Right atrium auricular region (tissue), 2 donors: ENCODE results near the gene RSRC1. TPM values are rescaled to one million over a fixed set of nuclear protein-coding genes. Genes with fewer than 3 reads are reported as not detected.

Experiments
- DNase-seq: peaks from one replicate; pipeline ENCODE4 v3.0.0-alpha.2; 2019; ENCODE audit warnings: low spot score
- H3K27ac ChIP-seq, 2 donors: fragments of 200-600 bp; sonication (generic); 1 replicate in 1 of 2; 2 replicates in 1 of 2; pipeline ENCODE4 v1.5.1; 2016 to 2019
- H3K27me3 ChIP-seq, 2 donors: fragments of 200-600 bp; sonication (generic); one replicate each; pipeline versions ENCODE4 v1.5.1 to v1.6.0; 2017 to 2019
- H3K36me3 ChIP-seq: fragments of 200-600 bp; sonication (generic); one replicate; pipeline ENCODE4 v1.5.1; 2016
- H3K4me1 ChIP-seq, 2 donors: fragments of 200-600 bp; sonication (generic); one replicate each; pipeline versions ENCODE4 v1.5.1 to v1.6.0; 2017 to 2019
- H3K4me3 ChIP-seq, 2 donors: fragments of 200-600 bp; sonication (generic); 1 replicate in 1 of 2; 2 replicates in 1 of 2; pipeline ENCODE4 v1.5.1; 2017 to 2019; ENCODE audit warnings: mild to moderate bottlenecking in 1 of 2, moderate library complexity in 1 of 2
- H3K9me3 ChIP-seq, 2 donors: fragments of 200-600 bp; sonication (generic); one replicate each; pipeline ENCODE4 v1.5.1; 2019
- total RNA-seq, 2 donors: library from RNA; depleted of rRNA; stranded (reverse); fragments of >200 nt; gene quantifications; one replicate each; pipeline ENCODE4 v1.1.0, GENCODE V29; 2016
- TF ChIP-seq, protein P1 (sequence below), 2 donors: fragments of 200-600 bp; sonication (generic); IDR thresholded peaks; one replicate each; pipeline ENCODE4 v1.5.1; 2019; ENCODE audit warnings: antibody characterized with exemption in 2 of 2

The RSRC1 gene
- total RNA-seq, 2 donors from 2014 or later, result 24.8 to 42.5 TPM

DNA sequence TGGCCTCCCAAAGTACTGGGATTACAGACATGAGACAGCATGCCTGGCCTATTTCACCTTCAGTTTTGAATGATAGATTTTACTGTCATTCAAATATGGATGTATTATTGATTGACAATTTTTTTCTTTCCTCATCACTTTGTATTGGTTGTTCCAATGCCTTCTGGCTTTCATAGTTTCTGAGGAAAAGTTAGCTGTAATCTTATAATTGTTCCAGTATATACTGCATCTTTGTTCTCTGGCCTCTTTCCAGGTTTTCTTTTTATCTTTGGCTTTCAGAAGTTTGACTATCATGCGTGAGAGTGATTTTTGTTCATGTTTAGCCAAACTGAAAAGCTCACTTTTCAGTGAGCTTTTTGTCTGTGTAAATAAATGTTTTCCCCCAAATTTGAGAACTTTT is 157.1 kb downstream of the RSRC1 start:
- Histone ChIP-seq H3K27ac (no peak overlapping the region), H3K9me3 (peaks cover 0 to 36% of the 10 kb centered on the region in 2 donors), H3K4me3 (no peak overlapping the region), H3K27me3 (no peaks in the 10 kb centered on the region), H3K36me3 (no peaks in the 10 kb centered on the region), H3K4me1 (no peaks in the 10 kb centered on the region)
- TF ChIP-seq, protein P1, sequence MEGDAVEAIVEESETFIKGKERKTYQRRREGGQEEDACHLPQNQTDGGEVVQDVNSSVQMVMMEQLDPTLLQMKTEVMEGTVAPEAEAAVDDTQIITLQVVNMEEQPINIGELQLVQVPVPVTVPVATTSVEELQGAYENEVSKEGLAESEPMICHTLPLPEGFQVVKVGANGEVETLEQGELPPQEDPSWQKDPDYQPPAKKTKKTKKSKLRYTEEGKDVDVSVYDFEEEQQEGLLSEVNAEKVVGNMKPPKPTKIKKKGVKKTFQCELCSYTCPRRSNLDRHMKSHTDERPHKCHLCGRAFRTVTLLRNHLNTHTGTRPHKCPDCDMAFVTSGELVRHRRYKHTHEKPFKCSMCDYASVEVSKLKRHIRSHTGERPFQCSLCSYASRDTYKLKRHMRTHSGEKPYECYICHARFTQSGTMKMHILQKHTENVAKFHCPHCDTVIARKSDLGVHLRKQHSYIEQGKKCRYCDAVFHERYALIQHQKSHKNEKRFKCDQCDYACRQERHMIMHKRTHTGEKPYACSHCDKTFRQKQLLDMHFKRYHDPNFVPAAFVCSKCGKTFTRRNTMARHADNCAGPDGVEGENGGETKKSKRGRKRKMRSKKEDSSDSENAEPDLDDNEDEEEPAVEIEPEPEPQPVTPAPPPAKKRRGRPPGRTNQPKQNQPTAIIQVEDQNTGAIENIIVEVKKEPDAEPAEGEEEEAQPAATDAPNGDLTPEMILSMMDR (IDR thresholded peaks at IDR 0.05), result no peak
- DNase-seq, result no peak

GRCh38 chr3:158269942-158270341 is 160.1 kb downstream of the RSRC1 start:
- peaks cover 0 to 36% of the 10 kb centered on the region in 2 donors for H3K9me3 ChIP-seq
- no peaks in the 10 kb centered on the region for H3K27me3 ChIP-seq
- DNase-seq, result no peak
- H3K4me3 ChIP-seq, result no peak overlapping the region
- no peaks in the 10 kb centered on the region for H3K4me1 ChIP-seq
- H3K27ac ChIP-seq, result no peak overlapping the region
- no peaks in the 10 kb centered on the region for H3K36me3 ChIP-seq
- TF ChIP-seq, protein P1 (IDR thresholded peaks at IDR 0.05), result no peak

GRCh38 chr3:158272081-158272480 is 162.2 kb downstream of the RSRC1 start:
- DNase-seq, result no peak
- H3K36me3 ChIP-seq, result no peaks in the 10 kb centered on the region
- H3K4me3 ChIP-seq, result no peak overlapping the region
- no peaks in the 10 kb centered on the region for H3K4me1 ChIP-seq
- H3K9me3 ChIP-seq, result peaks cover 0 to 15% of the 10 kb centered on the region in 2 donors
- no peak overlapping the region for H3K27ac ChIP-seq
- TF ChIP-seq, protein P1 (IDR thresholded peaks at IDR 0.05), result no peak
- no peaks in the 10 kb centered on the region for H3K27me3 ChIP-seq

- H3K9me3 ChIP-seq, result no peaks in the 10 kb centered on the region
- H3K36me3 ChIP-seq, result no peaks in the 10 kb centered on the region
- no peak overlapping the region for H3K27ac ChIP-seq
- no peak for DNase-seq
- H3K4me1 ChIP-seq, result no peaks in the 10 kb centered on the region
- TF ChIP-seq, protein P1 (IDR thresholded peaks at IDR 0.05), result no peak
- H3K27me3 ChIP-seq, result no peaks in the 10 kb centered on the region
- no peak overlapping the region for H3K4me3 ChIP-seq
Measured at GRCh38 chr3:158273656-158274055, 163.8 kb downstream of the RSRC1 start.

GRCh38 chr3:158278187-158278586 is 168.3 kb downstream of the RSRC1 start:
- Histone ChIP-seq H3K4me1 (no peaks in the 10 kb centered on the region), H3K27me3 (no peaks in the 10 kb centered on the region), H3K27ac (no peak overlapping the region), H3K9me3 (no peaks in the 10 kb centered on the region), H3K36me3 (no peaks in the 10 kb centered on the region), H3K4me3 (no peak overlapping the region)
- no peak for DNase-seq
- TF ChIP-seq, protein P1 (IDR thresholded peaks at IDR 0.05), result no peak

- Histone ChIP-seq H3K27ac (no peak overlapping the region), H3K36me3 (no peaks in the 10 kb centered on the region), H3K9me3 (no peaks in the 10 kb centered on the region), H3K4me1 (no peaks in the 10 kb centered on the region), H3K4me3 (no peak overlapping the region), H3K27me3 (no peaks in the 10 kb centered on the region)
- TF ChIP-seq, protein P1 (IDR thresholded peaks at IDR 0.05), result no peak
- DNase-seq, result no peak
Measured at GRCh38 chr3:158279609-158280008, 169.7 kb downstream of the RSRC1 start.
